Heart right ventricle (tissue), 16 donors: Measurements from ENCODE around the gene KCTD12. TPM values are rescaled to one million over a fixed set of nuclear protein-coding genes. Genes with fewer than 3 reads are reported as not detected.

ENCODE experiments used
- ATAC-seq, 8 donors: fragments of 200-7000 bp; cut with Tn5 transposase; one replicate each; pipeline ENCODE4 v1.9.1; 2020; ENCODE audit warnings: mild to moderate bottlenecking in 8 of 8, moderate library complexity in 8 of 8, moderate number of reproducible peaks in 1 of 8
- DNase-seq, 2 donors: peaks; one replicate each; pipeline ENCODE4 v3.0.0-alpha.2; 2020
- H3K27ac ChIP-seq, 10 donors: fragments of 200-600 bp; sonication (generic) in 2 of 10; one replicate each; pipeline versions ENCODE4 v1.5.0 to v1.8.0; 2020 to 2022; ENCODE audit warnings: mild to moderate bottlenecking in 3 of 10
- H3K27me3 ChIP-seq, 7 donors: fragments of 200-600 bp; one replicate each; pipeline ENCODE4 v1.8.0; 2021 to 2022; ENCODE audit warnings: mild to moderate bottlenecking in 2 of 7
- H3K36me3 ChIP-seq, 9 donors: fragments of 200-600 bp; sonication (generic) in 1 of 9; one replicate each; pipeline versions ENCODE4 v1.5.0 to v1.8.0; 2020 to 2022; ENCODE audit warnings: mild to moderate bottlenecking in 2 of 9
- H3K4me1 ChIP-seq, 9 donors: fragments of 200-600 bp; sonication (generic) in 1 of 9; one replicate each; pipeline versions ENCODE4 v1.5.0 to v1.8.0; 2020 to 2022; ENCODE audit warnings: mild to moderate bottlenecking in 4 of 9
- H3K4me3 ChIP-seq, 10 donors: fragments of 200-600 bp; sonication (generic) in 2 of 10; one replicate each; pipeline versions ENCODE4 v1.5.0 to v1.8.0; 2020 to 2022; ENCODE audit warnings: mild to moderate bottlenecking in 7 of 10, moderate library complexity in 2 of 10
- H3K9me3 ChIP-seq, 11 donors: fragments of 200-600 bp in 10 of 11; sonication (generic) in 2 of 11; one replicate each; pipeline versions ENCODE4 v1.5.0 to v1.8.0; 2013 to 2022; ENCODE audit warnings: mild to moderate bottlenecking in 2 of 11, control low read depth in 1 of 11, moderate library complexity in 1 of 11
- WGBS, 2 donors: extraction: QIAGEN DNeasy Blood & Tissue Kit; methylation state at CpG; one replicate each; pipeline ENCODE4 v1.1.7; 2013; ENCODE audit warnings: inconsistent platforms in 1 of 2; 5-methylcytosine and 5-hydroxymethylcytosine counted together
- intact Hi-C, 10 donors: fragments of 100-400 bp; cut with DNase I; formaldehyde crosslinking; loops; one replicate each; pipeline versions ENCODE4 v1.11.1 to v1.14.2; 2022
- polyA plus RNA-seq, 2 donors: library from polyadenylated mRNA; stranded (reverse); fragments of 200-250 nt; gene quantifications; one replicate each; pipeline ENCODE4 v1.2.3, GENCODE V29; 2013
- total RNA-seq, 10 donors: library from RNA; stranded (reverse); fragmentation: NEBNext Ultra II Directional in 3 of 10; extraction: Animal tissue kit (Norgen Biotek cat#: 25700) in 3 of 10; gene quantifications; one replicate each; pipeline versions ENCODE4 v1.2.1 to v1.2.4, GENCODE V29; 2021 to 2023
- TF ChIP-seq, protein P1 (sequence below), 9 donors: fragments of 200-600 bp; sonication (generic) in 2 of 9; IDR thresholded peaks; one replicate each; pipeline versions ENCODE4 v1.5.0 to v1.8.0; 2021 to 2022; ENCODE audit warnings: antibody characterized with exemption in 9 of 9, mild to moderate bottlenecking in 5 of 9, moderate library complexity in 1 of 9
- donor health status: Arrhythmogenic right ventricular cardiomyopathy.
- donor health status: ischemic (EF 13 %, LVEDD 7.1; RV severe dilation, severe dysfunction).
- donor health status: healthy with polysubstance abuse.
- donor health status: DM: no; HTN: yes; CAD: no.
- donor health status: DM: no; HTN: no; CAD: no.
- donor health status: ischemic (EF 25% LVEDD 6.9; RV normal size, moderate dysfunction).
- donor health status: ischemic (EF 25% LVEDD 5.7; RV mildly dilated, moderate dysfunction).
- donor health status: healthy.
- donor health status: DM: yes; HTN: yes; CAD: no.
- donor health status: Ischemic cardiomyopathy.
- donor health status: ischemic (EF 35%, LVEDD 5.7; RV mildly dilated, moderate dysfunction).
- donor health status: nonischemic (EF 11% LVEDD 7.7; RV severe dilation, severe dysfunction).
- donor health status: DM: yes; HTN: yes; CAD: no.
- donor health status: PGD.
- donor health status: ischemic (EF 29% LVEDD 5.4; RV normal size, mild dysfunction).
- donor health status: nonischemic (EF 23%, LVEDD 6.1; RV moderate dilation, normal function).

The KCTD12 gene
- total and polyA plus RNA-seq, 12 donors: 12.4 to 56.5 (median 32.4) TPM

- TF ChIP-seq, protein P1, sequence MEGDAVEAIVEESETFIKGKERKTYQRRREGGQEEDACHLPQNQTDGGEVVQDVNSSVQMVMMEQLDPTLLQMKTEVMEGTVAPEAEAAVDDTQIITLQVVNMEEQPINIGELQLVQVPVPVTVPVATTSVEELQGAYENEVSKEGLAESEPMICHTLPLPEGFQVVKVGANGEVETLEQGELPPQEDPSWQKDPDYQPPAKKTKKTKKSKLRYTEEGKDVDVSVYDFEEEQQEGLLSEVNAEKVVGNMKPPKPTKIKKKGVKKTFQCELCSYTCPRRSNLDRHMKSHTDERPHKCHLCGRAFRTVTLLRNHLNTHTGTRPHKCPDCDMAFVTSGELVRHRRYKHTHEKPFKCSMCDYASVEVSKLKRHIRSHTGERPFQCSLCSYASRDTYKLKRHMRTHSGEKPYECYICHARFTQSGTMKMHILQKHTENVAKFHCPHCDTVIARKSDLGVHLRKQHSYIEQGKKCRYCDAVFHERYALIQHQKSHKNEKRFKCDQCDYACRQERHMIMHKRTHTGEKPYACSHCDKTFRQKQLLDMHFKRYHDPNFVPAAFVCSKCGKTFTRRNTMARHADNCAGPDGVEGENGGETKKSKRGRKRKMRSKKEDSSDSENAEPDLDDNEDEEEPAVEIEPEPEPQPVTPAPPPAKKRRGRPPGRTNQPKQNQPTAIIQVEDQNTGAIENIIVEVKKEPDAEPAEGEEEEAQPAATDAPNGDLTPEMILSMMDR (IDR thresholded peaks at IDR 0.05): no peak
- DNase-seq: peak in 1 of 2 donors; percentile 28
- no peak overlapping the region for H3K27ac ChIP-seq
- no peaks in the 10 kb centered on the region for H3K27me3 ChIP-seq
- no peak overlapping the region for H3K4me3 ChIP-seq
- H3K36me3 ChIP-seq: no peaks in the 10 kb centered on the region
- 39 to 54% methylated on average over 3 of the region's 3 CpGs for WGBS, 2 donors
- peaks cover 0 to 13% (median 0%) of the 10 kb centered on the region in 9 donors for H3K4me1 ChIP-seq
- peak in 1 of 8 donors; percentile 77 for ATAC-seq
- no peaks in the 10 kb centered on the region for H3K9me3 ChIP-seq
- intact Hi-C loops: no loop called here
Measured at GRCh38 chr13:76848596-76848995, 37.6 kb downstream of the KCTD12 start.

DNA sequence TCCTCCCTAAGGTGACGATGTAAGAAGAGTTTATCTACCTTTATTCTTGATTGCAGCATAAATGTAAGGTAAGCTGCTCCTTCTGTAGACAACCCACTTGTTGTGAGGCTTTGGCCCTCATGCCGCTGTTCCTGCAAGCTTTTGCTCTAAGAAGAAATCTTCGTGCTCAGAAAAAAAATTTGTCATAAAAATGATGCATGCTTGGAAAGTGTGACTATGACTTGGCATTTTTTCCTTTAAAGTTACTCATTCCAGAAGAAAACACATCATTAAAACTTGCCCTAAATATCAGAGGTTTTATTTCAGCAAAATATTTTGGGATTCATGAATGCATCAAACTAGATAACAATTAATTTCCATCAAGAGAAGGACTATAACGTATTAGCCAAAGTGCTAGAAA lies 39.8 kb downstream of the KCTD12 start:
- H3K4me1 ChIP-seq: peaks cover 0 to 12% (median 0%) of the 10 kb centered on the region in 9 donors
- H3K27ac ChIP-seq: no peak overlapping the region
- TF ChIP-seq, protein P1 (IDR thresholded peaks at IDR 0.05): no peak
- WGBS, 2 donors: 74 to 84% methylated on average over 4 of the region's 4 CpGs
- intact Hi-C loops: no loop called here
- H3K36me3 ChIP-seq: no peaks in the 10 kb centered on the region
- ATAC-seq (no peak), DNase-seq (no peak)
- H3K27me3 ChIP-seq: no peaks in the 10 kb centered on the region
- H3K4me3 ChIP-seq: no peak overlapping the region
- H3K9me3 ChIP-seq: no peaks in the 10 kb centered on the region

DNA sequence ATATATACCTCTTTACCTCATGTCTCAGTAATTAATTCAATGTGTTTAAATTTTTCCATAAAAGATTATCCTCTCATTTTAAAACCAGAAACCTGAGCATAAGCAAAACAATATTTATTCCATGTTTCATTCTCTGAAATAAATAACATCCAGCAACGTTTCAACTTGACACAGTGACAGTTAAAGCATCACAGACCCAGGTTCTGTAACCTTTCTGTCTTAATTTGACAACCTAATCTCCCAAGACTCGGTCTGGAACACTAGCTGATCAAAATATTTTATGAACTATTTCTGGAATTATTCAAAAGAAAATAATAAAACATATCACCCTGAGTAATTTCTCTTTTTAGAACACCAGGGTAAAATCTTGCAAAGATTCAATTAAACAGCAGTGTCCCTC lies 40.3 kb downstream of the KCTD12 start:
- TF ChIP-seq, protein P1 (IDR thresholded peaks at IDR 0.05): no peak
- H3K4me3 ChIP-seq: no peak overlapping the region
- H3K27me3 ChIP-seq: no peaks in the 10 kb centered on the region
- DNase-seq (no peak), ATAC-seq (no peak)
- H3K36me3 ChIP-seq: no peaks in the 10 kb centered on the region
- peaks cover 0 to 12% (median 0%) of the 10 kb centered on the region in 9 donors for H3K4me1 ChIP-seq
- 21 to 27% methylated on average over 2 of the region's 2 CpGs for WGBS, 2 donors
- H3K27ac ChIP-seq: no peak overlapping the region
- intact Hi-C loops: no loop called here
- no peaks in the 10 kb centered on the region for H3K9me3 ChIP-seq

GRCh38 chr13:76845367-76845766 lies 40.8 kb downstream of the KCTD12 start:
- H3K4me3 ChIP-seq: no peak overlapping the region
- ATAC-seq (no peak), DNase-seq (no peak)
- whole genome bisulfite sequencing, 2 donors: 96 to 97% methylated on average over 3 of the region's 3 CpGs
- no peaks in the 10 kb centered on the region for H3K36me3 ChIP-seq
- H3K4me1 ChIP-seq: peaks cover 0 to 12% (median 0%) of the 10 kb centered on the region in 9 donors
- H3K27me3 ChIP-seq: no peaks in the 10 kb centered on the region
- TF ChIP-seq, protein P1 (IDR thresholded peaks at IDR 0.05): no peak
- H3K9me3 ChIP-seq: no peaks in the 10 kb centered on the region
- H3K27ac ChIP-seq: no peak overlapping the region
- intact Hi-C loops: no loop called here
